NCI-H2227 treated with DMSO at 0.1 percent for 48 hours (cell line): ENCODE data around the gene MUC5AC.

ENCODE experiments used
- DNase-seq: peaks from one replicate; lab custom pipeline; 2025; lab: John Stamatoyannopoulos, UW

MUC5AC gene

GRCh38 chr11:1226226-1226985 lies 68.7 kb downstream of the MUC5AC start:
- no peak for DNase-seq

GRCh38 chr11:1226986-1227550 lies 69.3 kb downstream of the MUC5AC start:
- no peak for DNase-seq

GRCh38 chr11:1227551-1228100 lies 69.9 kb downstream of the MUC5AC start:
- no peak for DNase-seq

GRCh38 chr11:1228101-1228821 lies 70.5 kb downstream of the MUC5AC start:
- no peak for DNase-seq

GRCh38 chr11:1228921-1229451 lies 71.2 kb downstream of the MUC5AC start:
- DNase-seq, result no peak

- DNase-seq, result no peak
These were observed 71.8 kb downstream of the MUC5AC start for GRCh38 chr11:1229471-1230120.

- DNase-seq, result no peak
These were observed 72.3 kb downstream of the MUC5AC start for GRCh38 chr11:1230121-1230455.

GRCh38 chr11:1230456-1231395 lies 73.0 kb downstream of the MUC5AC start:
- no peak for DNase-seq

GRCh38 chr11:1231396-1232020 lies 73.8 kb downstream of the MUC5AC start:
- no peak for DNase-seq

- no peak for DNase-seq
These were observed 74.5 kb downstream of the MUC5AC start for GRCh38 chr11:1232021-1232882.

- DNase-seq, result no peak
These were observed 75.1 kb downstream of the MUC5AC start for GRCh38 chr11:1232883-1233321.

- no peak for DNase-seq
These were observed 75.7 kb downstream of the MUC5AC start for GRCh38 chr11:1233351-1234053.

- no peak for DNase-seq
These were observed 76.4 kb downstream of the MUC5AC start for GRCh38 chr11:1234054-1234720.

- DNase-seq, result no peak
These were observed 77.1 kb downstream of the MUC5AC start for GRCh38 chr11:1234771-1235305.

GRCh38 chr11:1235306-1235900 lies 77.7 kb downstream of the MUC5AC start:
- DNase-seq, result no peak

- no peak for DNase-seq
These were observed 78.2 kb downstream of the MUC5AC start for GRCh38 chr11:1235901-1236315.

GRCh38 chr11:1236316-1237127 lies 78.8 kb downstream of the MUC5AC start:
- no peak for DNase-seq
